GM12865 (cell line): ENCODE data around the gene CLEC16A.

Experiments used
- DNase-seq: peaks from one replicate; pipeline ENCODE4 v3.0.0; 2010; ENCODE audit warnings: low read depth
- H3K4me3 ChIP-seq: 2 replicates; pipeline ENCODE4 v1.5.1; 2011; ENCODE audit warnings: mild to moderate bottlenecking, low read depth, low read length, control low read depth
- CTCF ChIP-seq: IDR thresholded peaks from 2 replicates; pipeline ENCODE4 v1.5.1; 2011; ENCODE audit warnings: low read length, control low read depth, low read depth, inconsistent platforms; ENCODE audit not compliant: insufficient read depth; ENCODE audit errors: missing control alignments

CLEC16A gene

GRCh38 chr16:11050944-11051343, 106.6 kb downstream of the CLEC16A start:
- H3K4me3 ChIP-seq, result no peak overlapping the region
- no peak for TF ChIP-seq CTCF
- no peak for DNase-seq

GRCh38 chr16:11051430-11051829, 107.1 kb downstream of the CLEC16A start:
- TF ChIP-seq CTCF, result no peak
- no peak overlapping the region for H3K4me3 ChIP-seq
- DNase-seq, result no peak

- TF ChIP-seq CTCF, result no peak
- H3K4me3 ChIP-seq, result no peak overlapping the region; the same call in 1 of the 2 replicates
- DNase-seq, result peak; percentile 92
These were observed 107.8 kb downstream of the CLEC16A start for GRCh38 chr16:11051879-11052808.

GRCh38 chr16:11053916-11054460, 109.6 kb downstream of the CLEC16A start:
- no peak for DNase-seq
- no peak overlapping the region for H3K4me3 ChIP-seq
- no peak for TF ChIP-seq CTCF

- H3K4me3 ChIP-seq, result no peak overlapping the region
- no peak for TF ChIP-seq CTCF
- no peak for DNase-seq
These were observed 112.0 kb downstream of the CLEC16A start for GRCh38 chr16:11056090-11056992.

GRCh38 chr16:11056993-11057649, 112.8 kb downstream of the CLEC16A start:
- no peak overlapping the region for H3K4me3 ChIP-seq
- TF ChIP-seq CTCF, result no peak
- no peak for DNase-seq
